ENCODE results near the gene P2RX6. TPM values are rescaled to one million over a fixed set of nuclear protein-coding genes. Genes with fewer than 3 reads are reported as not detected.

The P2RX6 gene
- polyA plus RNA-seq, 1 donor (not counting 4 experiments of a cell fraction or from before 2014, with no cell fraction given), result 0.87 TPM

GRCh38 chr22:21074102-21074715, 59.2 kb downstream of the P2RX6 start:
- dilution Hi-C loops (cut with MboI; ENCODE audit: extremely low pct_ligation_motif_present, low sequenced_read_pairs), result no loop called here
- Histone ChIP-seq H3K79me2 (ENCODE audit: control insufficient read depth, insufficient read depth, low read length) (no peaks in the 10 kb centered on the region), H3K4me1 (ENCODE audit: control insufficient read depth, extremely low read depth, insufficient read depth, low read length) (peaks cover 21% of the 10 kb centered on the region), H3K9me1 (ENCODE audit: control insufficient read depth, extremely low read depth, insufficient read depth, low read length) (no peaks in the 10 kb centered on the region), H3K27ac (ENCODE audit: control insufficient read depth, insufficient read depth, low read length) (no peak overlapping the region), H3K4me3 (ENCODE audit: control insufficient read depth in 2 of 3, extremely low read depth in 1 of 3, insufficient read depth in 2 of 3, low read depth in 1 of 3, low read length in 3 of 3) (no peak overlapping the region), H3K27me3 (ENCODE audit: control insufficient read depth, extremely low read depth, insufficient read depth, low read length) (no peaks in the 10 kb centered on the region), H3K9ac (ENCODE audit: control insufficient read depth, extremely low read depth, insufficient read depth, low read length) (no peak overlapping the region), H2AFZ (ENCODE audit: control insufficient read depth, low read length) (no peak overlapping the region), H4K20me1 (ENCODE audit: control insufficient read depth, extremely low read depth, insufficient read depth, low read length) (no peaks in the 10 kb centered on the region), H3K4me2 (ENCODE audit: control insufficient read depth, extremely low read depth, insufficient read depth, low read depth, low read length) (no peak overlapping the region), H3K36me3 (ENCODE audit: control insufficient read depth in 2 of 2, extremely low read depth in 1 of 2, insufficient read depth in 2 of 2, low read length in 2 of 2) (no peaks in the 10 kb centered on the region), H3K9me3 (ENCODE audit: control insufficient read depth, low read depth, low read length) (no peaks in the 10 kb centered on the region)
- DNase-seq (ENCODE audit: low read depth, low spot score) (no peak), FAIRE-seq (peak; percentile 56)
- no peak for TF ChIP-seq CTCF (optimal IDR thresholded peaks at IDR 0.05 in 1 of 3, IDR thresholded peaks at IDR 0.05 in 1 of 3, conservative IDR thresholded peaks at IDR 0.05 in 1 of 3; ENCODE audit: extremely low read depth in 1 of 3, insufficient read depth in 2 of 3, low read length in 3 of 3)
- TF ChIP-seq EZH2 (IDR thresholded peaks at IDR 0.05; ENCODE audit: low read length), result no peak

- Histone ChIP-seq H3K4me2 (ENCODE audit: control insufficient read depth, extremely low read depth, insufficient read depth, low read depth, low read length) (no peak overlapping the region), H2AFZ (ENCODE audit: control insufficient read depth, low read length) (no peak overlapping the region), H3K9me3 (ENCODE audit: control insufficient read depth, low read depth, low read length) (no peaks in the 10 kb centered on the region), H3K27me3 (ENCODE audit: control insufficient read depth, extremely low read depth, insufficient read depth, low read length) (no peaks in the 10 kb centered on the region), H3K9ac (ENCODE audit: control insufficient read depth, extremely low read depth, insufficient read depth, low read length) (no peak overlapping the region), H3K79me2 (ENCODE audit: control insufficient read depth, insufficient read depth, low read length) (no peaks in the 10 kb centered on the region), H4K20me1 (ENCODE audit: control insufficient read depth, extremely low read depth, insufficient read depth, low read length) (no peaks in the 10 kb centered on the region), H3K4me3 (ENCODE audit: control insufficient read depth in 2 of 3, extremely low read depth in 1 of 3, insufficient read depth in 2 of 3, low read depth in 1 of 3, low read length in 3 of 3) (no peak overlapping the region), H3K27ac (ENCODE audit: control insufficient read depth, insufficient read depth, low read length) (no peak overlapping the region), H3K9me1 (ENCODE audit: control insufficient read depth, extremely low read depth, insufficient read depth, low read length) (no peaks in the 10 kb centered on the region), H3K36me3 (ENCODE audit: control insufficient read depth in 2 of 2, extremely low read depth in 1 of 2, insufficient read depth in 2 of 2, low read length in 2 of 2) (no peaks in the 10 kb centered on the region), H3K4me1 (ENCODE audit: control insufficient read depth, extremely low read depth, insufficient read depth, low read length) (peaks cover 21% of the 10 kb centered on the region)
- no peak for FAIRE-seq
- no peak for TF ChIP-seq CTCF (optimal IDR thresholded peaks at IDR 0.05 in 1 of 3, IDR thresholded peaks at IDR 0.05 in 1 of 3, conservative IDR thresholded peaks at IDR 0.05 in 1 of 3; ENCODE audit: extremely low read depth in 1 of 3, insufficient read depth in 2 of 3, low read length in 3 of 3)
- no peak for TF ChIP-seq EZH2 (IDR thresholded peaks at IDR 0.05; ENCODE audit: low read length)
- no peak for DNase-seq (ENCODE audit: low read depth, low spot score)
- dilution Hi-C loops (cut with MboI; ENCODE audit: extremely low pct_ligation_motif_present, low sequenced_read_pairs), result no loop called here
Observed at GRCh38 chr22:21075516-21076138, 60.7 kb downstream of the P2RX6 start.
